Stimulated activated CD8-positive, alpha-beta memory T cell treated with anti-CD3 and anti-CD28 coated beads, Interleukin-12 subunit alpha, Interleukin-12 subunit beta, amount 100 ng/mL, for 24 hours (primary cell): ENCODE results near the gene TEX264.
"Not testable (repeated sequence)": the region's sequence is repeated elsewhere in the genome, so short reads cannot be mapped to it uniquely, and the experiment has no call there.

Experiments used
- DNase-seq: peaks from one replicate; pipeline ENCODE4 v3.0.0-alpha.2; 2020; ENCODE audit errors: extremely low read depth

The TEX264 gene

GRCh38 chr3:51716805-51717204 is 45.8 kb downstream of the TEX264 start:
- DNase-seq = no peak

GRCh38 chr3:51717446-51717845 is 46.4 kb downstream of the TEX264 start:
- DNase-seq = no peak

GRCh38 chr3:51717947-51718346 is 46.9 kb downstream of the TEX264 start:
- DNase-seq = no peak

- DNase-seq = peak; percentile 14
Observed at GRCh38 chr3:51718547-51719409, 47.7 kb downstream of the TEX264 start.

- DNase-seq = no peak
Observed at GRCh38 chr3:51719410-51720025, 48.5 kb downstream of the TEX264 start.

GRCh38 chr3:51720292-51721061 is 49.4 kb downstream of the TEX264 start:
- DNase-seq = no peak

- DNase-seq = no peak
Observed at GRCh38 chr3:51721062-51721745, 50.2 kb downstream of the TEX264 start.

GRCh38 chr3:51722362-51722761 is 51.3 kb downstream of the TEX264 start:
- DNase-seq = no peak

GRCh38 chr3:51727500-51727899 is 56.4 kb downstream of the TEX264 start:
- DNase-seq = no peak

- no peak for DNase-seq
Observed at GRCh38 chr3:51729042-51729633, 58.1 kb downstream of the TEX264 start.

- no peak for DNase-seq
Observed at GRCh38 chr3:51733859-51734571, 63.0 kb downstream of the TEX264 start.

GRCh38 chr3:51734572-51734907 is 63.5 kb downstream of the TEX264 start:
- no peak for DNase-seq

- DNase-seq = no peak
Observed at GRCh38 chr3:51735039-51735438, 64.0 kb downstream of the TEX264 start.

GRCh38 chr3:51735950-51736349 is 64.9 kb downstream of the TEX264 start:
- DNase-seq = no peak

- DNase-seq = no peak
Observed at GRCh38 chr3:51739110-51739509, 68.1 kb downstream of the TEX264 start.

- not testable (repeated sequence) for DNase-seq
Observed at GRCh38 chr3:51742320-51742719, 71.3 kb downstream of the TEX264 start.

GRCh38 chr3:51742978-51743377 is 71.9 kb downstream of the TEX264 start:
- not testable (repeated sequence) for DNase-seq

- DNase-seq = no peak
Observed at GRCh38 chr3:51747840-51748239, 76.8 kb downstream of the TEX264 start.

GRCh38 chr3:51748327-51748726 is 77.3 kb downstream of the TEX264 start:
- no peak for DNase-seq

GRCh38 chr3:51750878-51751277 is 79.8 kb downstream of the TEX264 start:
- DNase-seq = no peak

- no peak for DNase-seq
Observed at GRCh38 chr3:51751287-51751686, 80.2 kb downstream of the TEX264 start.
